Endothelial cell of umbilical vein (primary cell): Measurements from ENCODE around the gene SUCLG2. TPM values are rescaled to one million over a fixed set of nuclear protein-coding genes. Genes with fewer than 3 reads are reported as not detected.

Experiments used
- BruUV-seq: library from RNA; stranded (reverse); fragments of 400-500 nt; replicated peaks from 2 replicates; lab custom pipeline; 2021; lab: Mats Ljungman, UMichigan
- CTCF ChIA-PET: fragments of 300-600, 350-600 bp; sonication (Branson Sonifier 250); formaldehyde crosslinking; loops from one replicate; lab custom pipeline; 2021; ENCODE audit warnings: antibody characterized with exemption, inconsistent platforms; lab: Charles Lee
- POLR2A ChIA-PET: fragments of 300-600, 350-600 bp; sonication (Branson Sonifier 250); formaldehyde crosslinking; loops from one replicate; lab custom pipeline; 2021; ENCODE audit warnings: antibody characterized with exemption, inconsistent platforms; lab: Charles Lee
- DNase-seq: peaks from one replicate; pipeline ENCODE4 v3.0.0-alpha.2; 2011; ENCODE audit warnings: low read depth, low spot score
- FAIRE-seq: peaks from 2 replicates; lab custom pipeline; 2011; peaks lifted over from hg19 to GRCh38; lab: Jason Lieb, UNC
- H2AFZ ChIP-seq: 2 replicates; pipeline ENCODE4 v1.6.0; 2012; ENCODE audit warnings: low read depth, low read length, control low read depth, inconsistent platforms
- H3K27ac ChIP-seq: 2 replicates; pipeline ENCODE4 v1.5.1; 2011; ENCODE audit warnings: low read depth, mild to moderate bottlenecking, control low read depth, low read length, moderate library complexity; ENCODE audit not compliant: insufficient read depth
- H3K27me3 ChIP-seq, 2 experiments: 2 replicates each; pipeline versions ENCODE4 v1.6.0 to v1.6.1; 2011; ENCODE audit warnings: low read length in 2 of 2, mixed read lengths in 1 of 2; ENCODE audit not compliant: control insufficient read depth in 2 of 2, insufficient read depth in 2 of 2
- H3K36me3 ChIP-seq, 2 experiments: 2 replicates in 1 of 2; 3 replicates in 1 of 2; pipeline ENCODE4 v1.5.1; 2011; ENCODE audit warnings: low read length in 2 of 2, mild to moderate bottlenecking in 1 of 2, moderate library complexity in 1 of 2; ENCODE audit not compliant: control insufficient read depth in 2 of 2, insufficient read depth in 2 of 2; ENCODE audit errors: extremely low read depth in 1 of 2
- H3K4me1 ChIP-seq: 3 replicates; pipeline ENCODE4 v1.5.1; 2011; ENCODE audit warnings: mild to moderate bottlenecking, low read length; ENCODE audit not compliant: control insufficient read depth, insufficient read depth; ENCODE audit errors: extremely low read depth
- H3K4me2 ChIP-seq: 2 replicates; pipeline ENCODE4 v1.6.1; 2011; ENCODE audit warnings: low read length, control low read depth, mixed read lengths; ENCODE audit not compliant: insufficient read depth
- H3K4me3 ChIP-seq, 3 experiments: fragments of 200-600 bp in 1 of 3; sonication (generic), shearing (Covaris generic) in 1 of 3; replicated peaks in 1 of 3; 2 replicates each; pipeline ENCODE4 v1.5.1; 2011 to 2016; ENCODE audit warnings: control low read depth in 3 of 3, low read length in 3 of 3, mild to moderate bottlenecking in 2 of 3, inconsistent platforms in 1 of 3, low read depth in 1 of 3, moderate library complexity in 1 of 3; ENCODE audit not compliant: insufficient read depth in 1 of 3
- H3K79me2 ChIP-seq: 2 replicates; pipeline ENCODE4 v1.6.0; 2012; ENCODE audit warnings: low read length, inconsistent platforms; ENCODE audit not compliant: control insufficient read depth, insufficient read depth
- H3K9ac ChIP-seq: replicated peaks from 2 replicates; pipeline ENCODE3; 2011; ENCODE audit warnings: low read length, control low read depth; ENCODE audit not compliant: insufficient read depth; ENCODE audit errors: extremely low read depth
- H3K9me1 ChIP-seq: replicated peaks from 3 replicates; pipeline ENCODE4 v1.6.0; 2011; ENCODE audit warnings: mild to moderate bottlenecking, low read length; ENCODE audit not compliant: control insufficient read depth, insufficient read depth; ENCODE audit errors: extremely low read depth
- H3K9me3 ChIP-seq: replicated peaks from 2 replicates; pipeline ENCODE4 v1.5.1; 2012; ENCODE audit warnings: low read length, inconsistent platforms; ENCODE audit not compliant: control insufficient read depth, insufficient read depth
- H4K20me1 ChIP-seq: replicated peaks from 2 replicates; pipeline ENCODE3; 2011; ENCODE audit warnings: mild to moderate bottlenecking, low read length; ENCODE audit not compliant: control insufficient read depth, insufficient read depth; ENCODE audit errors: extremely low read depth
- EZH2 ChIP-seq: IDR thresholded peaks from 2 replicates; pipeline ENCODE4 v1.6.1; 2012; ENCODE audit warnings: borderline replicate concordance, low read depth, mild to moderate bottlenecking, moderate library complexity, low read length, inconsistent platforms; ENCODE audit not compliant: severe bottlenecking
- FOS ChIP-seq: IDR thresholded peaks from 2 replicates; pipeline ENCODE4 v1.6.1; 2011; ENCODE audit warnings: mild to moderate bottlenecking, low read length, moderate library complexity, borderline replicate concordance; ENCODE audit not compliant: insufficient read depth
- GATA2 ChIP-seq: IDR thresholded peaks from 2 replicates; pipeline ENCODE4 v1.7.0; 2011; ENCODE audit warnings: low read depth, mild to moderate bottlenecking, moderate library complexity, mixed read lengths, low read length; ENCODE audit not compliant: insufficient read length, insufficient read depth
- JUN ChIP-seq: IDR thresholded peaks from 2 replicates; pipeline ENCODE4 v1.6.1; 2011; ENCODE audit warnings: borderline replicate concordance, low read depth; ENCODE audit not compliant: insufficient read length, insufficient read depth
- POLR2A ChIP-seq: IDR thresholded peaks from 2 replicates; pipeline ENCODE4 v1.6.1; 2012; ENCODE audit warnings: low read depth, mild to moderate bottlenecking, control low read depth, low read length
- POLR2AphosphoS5 ChIP-seq: IDR thresholded peaks from 2 replicates; pipeline ENCODE4 v1.6.1; 2012; ENCODE audit warnings: low read depth, mild to moderate bottlenecking, control low read depth, low read length, moderate library complexity; ENCODE audit not compliant: insufficient read depth
- dilution Hi-C: fragments of 300-500 bp; cut with MboI; formaldehyde crosslinking; loops from one replicate; pipeline ENCODE4 v1.15.0; 2019; ENCODE audit warnings: low sequenced_read_pairs; ENCODE audit not compliant: extremely low pct_ligation_motif_present
- intact Hi-C: fragments of 100-400 bp; cut with micrococcal nuclease; formaldehyde crosslinking; loops from one replicate; pipeline ENCODE4 v1.10.0; 2022
- polyA plus RNA-seq, 4 experiments: library from polyadenylated mRNA; depleted of rRNA in 3 of 4; stranded (reverse) in 3 of 4; unstranded in 1 of 4; fragments of >200 nt; gene quantifications; 2 replicates each; pipeline versions ENCODE4 v1.2.1 to v1.2.3, GENCODE V29; 2011 to 2012; ENCODE audit warnings: missing spikeins in 1 of 4
- total RNA-seq: library from RNA; stranded (reverse); gene quantifications from 2 replicates; pipeline ENCODE4 v1.2.3, GENCODE V29; 2021

Gene SUCLG2
- total and polyA plus RNA-seq, 2 donors (not counting 3 experiments of a cell fraction or from before 2014, with no cell fraction given), result 8.1 to 38.3 TPM

GRCh38 chr3:67487564-67488114, 166.8 kb downstream of the SUCLG2 start:
- intact Hi-C loops, result no loop called here
- Histone ChIP-seq H3K4me2 (no peak overlapping the region), H3K27me3 (no peaks in the 10 kb centered on the region), H3K4me1 (no peaks in the 10 kb centered on the region), H3K36me3 (no peaks in the 10 kb centered on the region), H3K4me3 (no peak overlapping the region), H2AFZ (no peak overlapping the region), H3K9me1 (no peaks in the 10 kb centered on the region), H3K9me3 (no peaks in the 10 kb centered on the region), H4K20me1 (no peaks in the 10 kb centered on the region), H3K27ac (no peak overlapping the region), H3K79me2 (no peaks in the 10 kb centered on the region), H3K9ac (no peak overlapping the region)
- ChIA-PET POLR2A (no interaction called here), CTCF (no interaction called here)
- dilution Hi-C loops, result no loop called here
- FAIRE-seq (no peak), DNase-seq (no peak)
- BruUV-seq, result no TSS peak
- TF ChIP-seq EZH2, result no peak
- TF ChIP-seq FOS, result no peak
- no peak for TF ChIP-seq POLR2AphosphoS5
- no peak for TF ChIP-seq POLR2A
- TF ChIP-seq JUN, result no peak

GRCh38 chr3:67486883-67487282, 167.5 kb downstream of the SUCLG2 start:
- H3K4me1 ChIP-seq, result no peaks in the 10 kb centered on the region
- no peak for FAIRE-seq
- TF ChIP-seq GATA2, result no peak
- H3K4me3 ChIP-seq, result no peak overlapping the region
- H3K9me1 ChIP-seq, result no peaks in the 10 kb centered on the region
- H3K9ac ChIP-seq, result no peak overlapping the region
- BruUV-seq, result no TSS peak
- dilution Hi-C loops (no loop called here), intact Hi-C loops (no loop called here)
- ChIA-PET CTCF (no interaction called here), POLR2A (no interaction called here)
- no peaks in the 10 kb centered on the region for H3K79me2 ChIP-seq
- no peaks in the 10 kb centered on the region for H3K27me3 ChIP-seq
- no peaks in the 10 kb centered on the region for H3K36me3 ChIP-seq
- no peak for DNase-seq
- no peak overlapping the region for H2AFZ ChIP-seq
- no peak overlapping the region for H3K4me2 ChIP-seq
- H4K20me1 ChIP-seq, result no peaks in the 10 kb centered on the region
- no peaks in the 10 kb centered on the region for H3K9me3 ChIP-seq
- no peak overlapping the region for H3K27ac ChIP-seq
